ENCODE results near the gene JRKL. TPM values are rescaled to one million over a fixed set of nuclear protein-coding genes. Genes with fewer than 3 reads are reported as not detected.
A peak's percentile ranks its signal among the peaks of the same experiment; 100 is the strongest.

The JRKL gene
- total RNA-seq, 2 donors from 2014 or later, result 0.66 to 6.0 TPM

DNA sequence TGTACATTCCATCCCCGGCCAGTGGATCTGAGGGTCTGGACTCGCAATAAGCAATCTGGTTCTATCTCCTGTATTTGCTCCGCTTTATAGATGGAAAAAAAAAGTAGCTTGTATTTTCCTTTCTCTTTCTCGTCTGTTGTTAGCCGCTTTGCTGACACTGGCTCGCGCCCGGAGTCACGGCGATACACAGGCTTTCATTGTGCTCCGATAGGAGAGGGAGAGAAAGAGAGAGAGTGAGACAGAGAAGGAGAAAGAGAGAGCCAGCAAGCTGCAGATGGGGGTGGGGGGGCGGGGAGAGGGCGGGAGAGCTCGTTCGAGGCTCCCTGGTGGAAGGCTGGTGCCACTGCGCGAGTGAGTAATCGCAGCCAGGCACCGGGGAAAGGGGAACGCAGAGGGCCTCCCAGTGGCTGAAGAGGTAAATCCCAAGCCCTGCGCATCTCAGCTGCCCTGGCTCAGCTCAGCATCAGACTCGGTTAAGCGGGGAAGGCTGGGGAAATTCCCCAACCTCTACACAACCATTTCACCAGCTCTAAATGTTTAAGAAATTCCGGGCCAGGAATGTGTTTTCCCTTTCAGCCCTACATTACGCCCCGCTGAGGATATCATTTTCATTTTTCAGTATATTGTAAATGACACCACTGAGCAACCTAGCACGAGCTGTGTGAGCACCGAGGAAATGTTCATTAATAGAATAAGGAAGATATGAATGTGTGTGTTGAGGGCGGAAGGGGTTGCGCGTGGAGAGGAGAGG is 46.7 kb upstream of the JRKL start, which contains the start of gene MAML2:
Gene MAML2, minus strand, starts transcription at position 235 of the 751 bp plus-strand sequence. CDS start 1,300 bp downstream, outside the sequence.
- Histone ChIP-seq H3K36me3 (replicated peaks in 1 of 2; ENCODE audit: insufficient read depth in 1 of 2, low read depth in 2 of 2) (no peaks in the 10 kb centered on the region), H3K4me3 (peak within 1 kb of the TSS; percentile 27 to 71), H3K9me3 (no peaks in the 10 kb centered on the region), H3K27ac (peak within 1 kb of the TSS in 3 of 4 donors; percentile 61 to 87 (median 76)), H3K27me3 (no peaks in the 10 kb centered on the region), H3K4me1 (peaks cover 28% of the 10 kb centered on the region)
- peak; percentile 95 for ATAC-seq
- peak; percentile 86 to 97 (median 95) for TF ChIP-seq CTCF (IDR thresholded peaks at IDR 0.05)
- peak in 1 of 3 donors; percentile 42 for TF ChIP-seq POLR2A (IDR thresholded peaks at IDR 0.05)
- intact Hi-C loops (cut with DNase I), result no loop called here
- WGBS, 2 donors, result 3 to 5% methylated on average over 31 of the region's 31 CpGs
- peak; percentile 88 to 94 (median 90) for DNase-seq

GRCh38 chr11:96356848-96357247 is 33.0 kb upstream of the JRKL start:
- Histone ChIP-seq H3K36me3 (replicated peaks in 1 of 2; ENCODE audit: insufficient read depth in 1 of 2, low read depth in 2 of 2) (no peaks in the 10 kb centered on the region), H3K4me3 (no peak overlapping the region), H3K27ac (no peak overlapping the region), H3K9me3 (no peaks in the 10 kb centered on the region), H3K4me1 (no peaks in the 10 kb centered on the region), H3K27me3 (no peaks in the 10 kb centered on the region)
- intact Hi-C loops (cut with DNase I), result no loop called here
- 95 to 96% methylated on average over 4 of the region's 4 CpGs for WGBS, 2 donors
- DNase-seq (no peak), ATAC-seq (no peak)
- no peak for TF ChIP-seq POLR2A (IDR thresholded peaks at IDR 0.05)
- TF ChIP-seq CTCF (IDR thresholded peaks at IDR 0.05), result no peak

DNA sequence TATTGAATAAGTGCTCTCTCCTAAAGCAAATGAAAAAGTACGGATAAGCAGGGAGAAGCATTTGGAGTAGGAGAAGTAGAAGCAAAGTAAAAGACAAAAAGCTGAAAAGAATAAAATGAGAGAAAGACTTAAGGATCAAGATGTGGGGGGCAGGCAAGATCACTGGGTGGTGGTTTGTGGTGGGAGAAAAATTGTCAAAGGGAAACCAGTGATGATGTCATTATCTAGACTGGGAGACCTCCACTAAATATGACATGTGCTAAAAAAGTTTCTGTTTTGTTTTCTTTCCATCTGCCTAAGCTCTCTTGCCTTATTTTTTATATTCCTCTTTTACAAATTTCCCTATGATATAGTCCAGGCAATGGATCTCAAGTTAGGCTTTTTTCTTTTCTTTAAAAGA is 32.0 kb upstream of the JRKL start:
- Histone ChIP-seq H3K36me3 (replicated peaks in 1 of 2; ENCODE audit: insufficient read depth in 1 of 2, low read depth in 2 of 2) (no peaks in the 10 kb centered on the region), H3K27ac (no peak overlapping the region), H3K27me3 (no peaks in the 10 kb centered on the region), H3K9me3 (no peaks in the 10 kb centered on the region), H3K4me3 (no peak overlapping the region), H3K4me1 (no peaks in the 10 kb centered on the region)
- 93 to 100% methylated on average over 1 of the region's 1 CpG for WGBS, 2 donors
- no peak for TF ChIP-seq POLR2A (IDR thresholded peaks at IDR 0.05)
- TF ChIP-seq CTCF (IDR thresholded peaks at IDR 0.05), result no peak
- no peak for ATAC-seq
- intact Hi-C loops (cut with DNase I), result no loop called here
- DNase-seq, result no peak

DNA sequence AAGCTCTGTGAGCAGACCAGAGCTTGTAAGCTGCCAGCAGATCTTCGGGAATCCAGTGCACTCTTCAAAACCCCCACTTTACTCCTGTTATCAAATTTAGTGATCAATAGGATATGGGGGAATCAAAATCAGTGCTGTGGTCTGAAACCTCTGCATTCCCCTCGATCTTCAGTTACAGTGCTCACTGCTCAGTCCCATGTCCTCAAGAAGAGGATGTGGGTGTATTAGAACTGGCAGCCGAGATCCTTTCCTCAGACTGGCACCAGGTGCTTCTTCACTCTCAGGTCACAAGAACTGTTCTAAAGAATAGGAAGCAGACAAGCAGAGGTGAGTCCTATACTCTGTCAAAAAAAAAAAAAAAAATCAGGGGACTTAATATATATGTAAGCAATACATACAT is 31.5 kb upstream of the JRKL start:
- H3K27me3 ChIP-seq, result no peaks in the 10 kb centered on the region
- H3K36me3 ChIP-seq (replicated peaks in 1 of 2; ENCODE audit: insufficient read depth in 1 of 2, low read depth in 2 of 2), result no peaks in the 10 kb centered on the region
- TF ChIP-seq POLR2A (IDR thresholded peaks at IDR 0.05) (no peak), CTCF (IDR thresholded peaks at IDR 0.05) (no peak)
- no peak for DNase-seq
- no peaks in the 10 kb centered on the region for H3K9me3 ChIP-seq
- intact Hi-C loops (cut with DNase I), result no loop called here
- no peak overlapping the region for H3K4me3 ChIP-seq
- H3K4me1 ChIP-seq, result no peaks in the 10 kb centered on the region
- 84 to 94% methylated on average over 3 of the region's 3 CpGs for WGBS, 2 donors
- H3K27ac ChIP-seq, result no peak overlapping the region
- no peak for ATAC-seq

- no peak overlapping the region for H3K27ac ChIP-seq
- ATAC-seq (no peak), DNase-seq (no peak)
- no peaks in the 10 kb centered on the region for H3K27me3 ChIP-seq
- H3K9me3 ChIP-seq, result no peaks in the 10 kb centered on the region
- H3K4me3 ChIP-seq, result no peak overlapping the region
- intact Hi-C loops (cut with DNase I), result no loop called here
- WGBS, 2 donors, result 59 to 68% methylated on average over 2 of the region's 2 CpGs
- TF ChIP-seq POLR2A (IDR thresholded peaks at IDR 0.05) (no peak), CTCF (IDR thresholded peaks at IDR 0.05) (no peak)
- H3K36me3 ChIP-seq (replicated peaks in 1 of 2; ENCODE audit: insufficient read depth in 1 of 2, low read depth in 2 of 2), result no peaks in the 10 kb centered on the region
- peaks cover 5% of the 10 kb centered on the region for H3K4me1 ChIP-seq
Measured at GRCh38 chr11:96361778-96362177, 28.0 kb upstream of the JRKL start.
